SU-DHL-6 (cell line): ENCODE results near the gene SLC6A20.

ENCODE experiments used
- EZH2phosphoT487 ChIP-seq: fragments of 200-600 bp; sonication (generic), shearing (Covaris generic); conservative IDR thresholded peaks from 2 replicates; pipeline ENCODE4 v1.6.1; 2018; ENCODE audit warnings: mild to moderate bottlenecking, antibody characterized with exemption, low read length, moderate library complexity, mixed read lengths
- TF ChIP-seq, protein P1 (sequence below): fragments of 200-600 bp; sonication (generic); IDR thresholded peaks from one replicate; pipeline ENCODE4 v1.5.1; 2017; ENCODE audit warnings: antibody characterized with exemption, mild to moderate bottlenecking, low read length, moderate library complexity; ENCODE audit not compliant: insufficient read depth, poor library complexity, severe bottlenecking

DNA sequence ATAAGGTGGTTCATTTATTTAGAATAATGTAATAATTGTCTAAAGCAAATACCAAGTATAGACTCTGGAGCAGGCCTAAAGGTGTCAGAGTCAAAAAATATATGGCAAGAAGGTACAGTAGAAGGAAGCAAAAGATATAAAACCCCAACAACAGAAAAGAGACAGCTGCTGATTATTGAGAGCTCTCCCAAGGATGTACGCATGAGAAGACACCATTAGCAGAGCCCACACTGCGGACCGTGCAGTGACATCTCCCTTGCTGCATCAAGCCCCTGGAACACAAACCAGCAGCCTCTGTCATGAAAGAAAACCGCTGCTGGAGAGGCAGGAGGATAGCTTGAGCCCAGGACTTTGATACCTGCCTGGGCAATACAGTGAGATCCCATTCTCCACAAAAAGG, 18.0 kb upstream of the SLC6A20 start:
- TF ChIP-seq, protein P1, sequence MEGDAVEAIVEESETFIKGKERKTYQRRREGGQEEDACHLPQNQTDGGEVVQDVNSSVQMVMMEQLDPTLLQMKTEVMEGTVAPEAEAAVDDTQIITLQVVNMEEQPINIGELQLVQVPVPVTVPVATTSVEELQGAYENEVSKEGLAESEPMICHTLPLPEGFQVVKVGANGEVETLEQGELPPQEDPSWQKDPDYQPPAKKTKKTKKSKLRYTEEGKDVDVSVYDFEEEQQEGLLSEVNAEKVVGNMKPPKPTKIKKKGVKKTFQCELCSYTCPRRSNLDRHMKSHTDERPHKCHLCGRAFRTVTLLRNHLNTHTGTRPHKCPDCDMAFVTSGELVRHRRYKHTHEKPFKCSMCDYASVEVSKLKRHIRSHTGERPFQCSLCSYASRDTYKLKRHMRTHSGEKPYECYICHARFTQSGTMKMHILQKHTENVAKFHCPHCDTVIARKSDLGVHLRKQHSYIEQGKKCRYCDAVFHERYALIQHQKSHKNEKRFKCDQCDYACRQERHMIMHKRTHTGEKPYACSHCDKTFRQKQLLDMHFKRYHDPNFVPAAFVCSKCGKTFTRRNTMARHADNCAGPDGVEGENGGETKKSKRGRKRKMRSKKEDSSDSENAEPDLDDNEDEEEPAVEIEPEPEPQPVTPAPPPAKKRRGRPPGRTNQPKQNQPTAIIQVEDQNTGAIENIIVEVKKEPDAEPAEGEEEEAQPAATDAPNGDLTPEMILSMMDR = no peak
- no peak for TF ChIP-seq EZH2phosphoT487
